22Rv1 (cell line): ENCODE data around the gene IL27RA.
"Not testable (repeated sequence)": the region's sequence is repeated elsewhere in the genome, so short reads cannot be mapped to it uniquely, and the experiment has no call there.

ENCODE experiments used
- H3K27ac ChIP-seq: fragments of 450-650 bp; 2 replicates; pipeline ENCODE4 v1.5.1; 2017
- CTCF ChIP-seq: fragments of 450-650 bp; IDR thresholded peaks from 2 replicates; pipeline ENCODE4 v1.5.1; 2017; ENCODE audit warnings: mild to moderate bottlenecking
- ZFX ChIP-seq: fragments of 450-650 bp; IDR thresholded peaks from 2 replicates; pipeline ENCODE4 v1.6.1; 2017; ENCODE audit warnings: antibody characterized with exemption, borderline replicate concordance

The IL27RA gene

GRCh38 chr19:14006766-14007562, 24.6 kb upstream of the IL27RA start:
- no peak for TF ChIP-seq CTCF
- TF ChIP-seq ZFX, result no peak

GRCh38 chr19:14012378-14012915, 19.1 kb upstream of the IL27RA start:
- no peak overlapping the region for H3K27ac ChIP-seq
- TF ChIP-seq CTCF, result no peak

More at GRCh38 chr19:14006766-14007562, 24.6 kb upstream of the IL27RA start:
- peak overlapping the region; percentile 91 for H3K27ac ChIP-seq

GRCh38 chr19:14015524-14016035, 16.0 kb upstream of the IL27RA start:
- H3K27ac ChIP-seq, result no peak overlapping the region
- no peak for TF ChIP-seq CTCF
- TF ChIP-seq ZFX, result no peak

DNA sequence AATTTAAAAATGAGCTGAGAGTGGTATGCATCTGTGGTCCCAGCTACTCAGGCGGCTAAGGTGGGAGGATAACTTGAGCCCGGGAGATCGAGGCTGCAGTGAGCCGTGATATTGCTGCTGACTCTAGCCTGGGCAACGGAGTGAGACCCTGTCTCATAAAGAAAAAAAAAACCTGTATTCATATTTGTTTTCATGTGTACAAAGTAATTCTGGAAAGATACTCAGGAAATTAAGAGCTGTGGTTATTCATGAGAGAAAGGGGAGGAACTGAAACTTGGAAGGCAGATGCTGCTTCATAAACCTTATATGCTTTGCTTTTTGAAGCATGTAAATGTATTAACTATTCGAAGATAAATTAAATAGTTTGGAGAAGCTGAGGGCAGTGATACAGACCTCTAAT, 12.5 kb upstream of the IL27RA start:
- no peak for TF ChIP-seq ZFX
- no peak for TF ChIP-seq CTCF
- H3K27ac ChIP-seq, result no peak overlapping the region

- H3K27ac ChIP-seq, result not testable (repeated sequence)
These were observed 11.8 kb upstream of the IL27RA start for GRCh38 chr19:14019739-14020138.

GRCh38 chr19:14021474-14021873, 10.1 kb upstream of the IL27RA start:
- TF ChIP-seq CTCF, result no peak
- H3K27ac ChIP-seq, result no peak overlapping the region

DNA sequence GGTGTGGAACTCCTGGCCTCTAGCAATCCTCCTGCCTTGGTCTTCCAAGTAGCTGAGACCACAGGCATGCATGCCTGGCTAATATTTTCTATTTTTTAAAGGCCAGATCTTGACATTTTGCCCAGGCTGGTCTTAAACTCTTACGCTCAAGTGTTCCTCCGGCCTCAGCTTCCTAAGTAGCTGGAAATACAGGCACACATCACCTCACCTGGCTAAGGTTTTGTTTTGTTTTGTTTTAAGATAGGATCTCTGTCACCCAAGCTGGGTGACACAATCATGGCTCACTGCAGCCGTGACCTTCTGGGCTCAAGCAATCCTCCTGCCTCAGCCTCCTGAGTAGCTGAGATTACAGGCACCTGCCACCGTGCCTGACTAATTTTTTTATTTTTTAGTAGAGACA, 9.1 kb upstream of the IL27RA start:
- no peak overlapping the region for H3K27ac ChIP-seq
- TF ChIP-seq ZFX (no peak), CTCF (no peak)
